ENCODE measurements around the gene HLA-DQB1. TPM values are rescaled to one million over a fixed set of nuclear protein-coding genes. Genes with fewer than 3 reads are reported as not detected.
A peak's percentile ranks its signal among the peaks of the same experiment; 100 is the strongest.

The HLA-DQB1 gene
- total and polyA plus RNA-seq, 2 of the 13 experiments (the other 11 are each of a cell fraction or from before 2014, with no cell fraction given), result not detected

DNA sequence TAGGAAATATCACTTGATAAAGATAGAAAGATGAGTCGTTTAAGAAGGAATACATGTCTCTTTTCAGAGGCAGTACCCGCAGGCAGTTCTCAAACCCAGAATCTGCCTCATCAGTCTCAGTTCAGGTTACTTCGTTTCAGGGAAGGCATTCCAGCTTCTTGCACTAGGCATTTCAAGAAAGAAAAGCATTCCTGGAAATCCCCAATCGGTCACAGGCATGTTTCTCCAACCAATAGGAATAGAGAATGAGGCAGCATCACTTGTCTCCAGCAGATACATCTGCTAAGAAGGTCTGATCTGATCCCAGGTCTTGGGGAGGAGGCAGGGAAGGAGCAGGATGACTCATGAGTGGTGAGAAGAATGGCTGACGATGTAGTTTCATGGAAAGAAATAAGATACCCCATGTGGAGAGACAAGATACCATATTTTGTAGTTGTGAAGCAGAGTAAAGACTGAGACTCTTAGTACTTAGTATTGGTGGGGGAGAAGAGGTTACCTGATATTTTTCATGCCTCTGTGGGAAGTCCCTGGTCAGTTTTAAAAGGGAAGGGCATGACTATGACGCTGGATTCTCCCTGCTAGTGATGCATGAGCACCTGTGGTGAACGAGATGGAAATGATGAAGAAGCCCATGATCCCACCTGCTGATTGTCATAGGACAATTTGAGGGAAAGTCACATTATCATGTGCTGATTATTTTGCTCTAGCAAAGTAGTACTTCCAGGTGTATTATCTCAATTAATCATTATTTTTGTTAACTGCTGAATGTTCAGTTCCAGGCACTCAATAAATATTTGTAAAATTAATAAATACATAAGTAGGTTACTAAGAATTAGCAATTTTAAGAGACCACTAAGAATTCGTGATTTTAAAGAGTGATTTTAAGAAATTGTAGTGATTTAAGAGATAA is 56.5 kb downstream of the HLA-DQB1 start (continued):
- TF ChIP-seq, protein P1, sequence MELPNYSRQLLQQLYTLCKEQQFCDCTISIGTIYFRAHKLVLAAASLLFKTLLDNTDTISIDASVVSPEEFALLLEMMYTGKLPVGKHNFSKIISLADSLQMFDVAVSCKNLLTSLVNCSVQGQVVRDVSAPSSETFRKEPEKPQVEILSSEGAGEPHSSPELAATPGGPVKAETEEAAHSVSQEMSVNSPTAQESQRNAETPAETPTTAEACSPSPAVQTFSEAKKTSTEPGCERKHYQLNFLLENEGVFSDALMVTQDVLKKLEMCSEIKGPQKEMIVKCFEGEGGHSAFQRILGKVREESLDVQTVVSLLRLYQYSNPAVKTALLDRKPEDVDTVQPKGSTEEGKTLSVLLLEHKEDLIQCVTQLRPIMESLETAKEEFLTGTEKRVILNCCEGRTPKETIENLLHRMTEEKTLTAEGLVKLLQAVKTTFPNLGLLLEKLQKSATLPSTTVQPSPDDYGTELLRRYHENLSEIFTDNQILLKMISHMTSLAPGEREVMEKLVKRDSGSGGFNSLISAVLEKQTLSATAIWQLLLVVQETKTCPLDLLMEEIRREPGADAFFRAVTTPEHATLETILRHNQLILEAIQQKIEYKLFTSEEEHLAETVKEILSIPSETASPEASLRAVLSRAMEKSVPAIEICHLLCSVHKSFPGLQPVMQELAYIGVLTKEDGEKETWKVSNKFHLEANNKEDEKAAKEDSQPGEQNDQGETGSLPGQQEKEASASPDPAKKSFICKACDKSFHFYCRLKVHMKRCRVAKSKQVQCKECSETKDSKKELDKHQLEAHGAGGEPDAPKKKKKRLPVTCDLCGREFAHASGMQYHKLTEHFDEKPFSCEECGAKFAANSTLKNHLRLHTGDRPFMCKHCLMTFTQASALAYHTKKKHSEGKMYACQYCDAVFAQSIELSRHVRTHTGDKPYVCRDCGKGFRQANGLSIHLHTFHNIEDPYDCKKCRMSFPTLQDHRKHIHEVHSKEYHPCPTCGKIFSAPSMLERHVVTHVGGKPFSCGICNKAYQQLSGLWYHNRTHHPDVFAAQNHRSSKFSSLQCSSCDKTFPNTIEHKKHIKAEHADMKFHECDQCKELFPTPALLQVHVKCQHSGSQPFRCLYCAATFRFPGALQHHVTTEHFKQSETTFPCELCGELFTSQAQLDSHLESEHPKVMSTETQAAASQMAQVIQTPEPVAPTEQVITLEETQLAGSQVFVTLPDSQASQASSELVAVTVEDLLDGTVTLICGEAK (IDR thresholded peaks at IDR 0.05), result no peak
- TF ChIP-seq, protein P1 (CRISPR knock-in tag; IDR thresholded peaks at IDR 0.05), result no peak
- no peak for TF ChIP-seq CREB1 (IDR thresholded peaks at IDR 0.05)
- peak; percentile 89 for TF ChIP-seq CREB1 (CRISPR knock-in tag; IDR thresholded peaks at IDR 0.05)
- TF ChIP-seq ZNF713 (CRISPR knock-in tag; IDR thresholded peaks at IDR 0.05), result no peak
- no peak for TF ChIP-seq PAF1 (CRISPR knock-in tag; IDR thresholded peaks at IDR 0.05)
- peak; percentile 99 for TF ChIP-seq RFXANK (CRISPR knock-in tag; IDR thresholded peaks at IDR 0.05)
- TF ChIP-seq, protein P2, sequence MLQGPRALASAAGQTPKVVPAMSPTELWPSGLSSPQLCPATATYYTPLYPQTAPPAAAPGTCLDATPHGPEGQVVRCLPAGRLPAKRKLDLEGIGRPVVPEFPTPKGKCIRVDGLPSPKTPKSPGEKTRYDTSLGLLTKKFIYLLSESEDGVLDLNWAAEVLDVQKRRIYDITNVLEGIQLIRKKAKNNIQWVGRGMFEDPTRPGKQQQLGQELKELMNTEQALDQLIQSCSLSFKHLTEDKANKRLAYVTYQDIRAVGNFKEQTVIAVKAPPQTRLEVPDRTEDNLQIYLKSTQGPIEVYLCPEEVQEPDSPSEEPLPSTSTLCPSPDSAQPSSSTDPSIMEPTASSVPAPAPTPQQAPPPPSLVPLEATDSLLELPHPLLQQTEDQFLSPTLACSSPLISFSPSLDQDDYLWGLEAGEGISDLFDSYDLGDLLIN (CRISPR knock-in tag; IDR thresholded peaks at IDR 0.05; ENCODE audit: borderline replicate concordance), result no peak
- TF ChIP-seq, protein P3, sequence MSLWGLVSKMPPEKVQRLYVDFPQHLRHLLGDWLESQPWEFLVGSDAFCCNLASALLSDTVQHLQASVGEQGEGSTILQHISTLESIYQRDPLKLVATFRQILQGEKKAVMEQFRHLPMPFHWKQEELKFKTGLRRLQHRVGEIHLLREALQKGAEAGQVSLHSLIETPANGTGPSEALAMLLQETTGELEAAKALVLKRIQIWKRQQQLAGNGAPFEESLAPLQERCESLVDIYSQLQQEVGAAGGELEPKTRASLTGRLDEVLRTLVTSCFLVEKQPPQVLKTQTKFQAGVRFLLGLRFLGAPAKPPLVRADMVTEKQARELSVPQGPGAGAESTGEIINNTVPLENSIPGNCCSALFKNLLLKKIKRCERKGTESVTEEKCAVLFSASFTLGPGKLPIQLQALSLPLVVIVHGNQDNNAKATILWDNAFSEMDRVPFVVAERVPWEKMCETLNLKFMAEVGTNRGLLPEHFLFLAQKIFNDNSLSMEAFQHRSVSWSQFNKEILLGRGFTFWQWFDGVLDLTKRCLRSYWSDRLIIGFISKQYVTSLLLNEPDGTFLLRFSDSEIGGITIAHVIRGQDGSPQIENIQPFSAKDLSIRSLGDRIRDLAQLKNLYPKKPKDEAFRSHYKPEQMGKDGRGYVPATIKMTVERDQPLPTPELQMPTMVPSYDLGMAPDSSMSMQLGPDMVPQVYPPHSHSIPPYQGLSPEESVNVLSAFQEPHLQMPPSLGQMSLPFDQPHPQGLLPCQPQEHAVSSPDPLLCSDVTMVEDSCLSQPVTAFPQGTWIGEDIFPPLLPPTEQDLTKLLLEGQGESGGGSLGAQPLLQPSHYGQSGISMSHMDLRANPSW (CRISPR knock-in tag; IDR thresholded peaks at IDR 0.05; ENCODE audit: borderline replicate concordance), result no peak
- no peak for TF ChIP-seq RXRA (CRISPR knock-in tag; IDR thresholded peaks at IDR 0.05)
- no peak for TF ChIP-seq NCOR1 (IDR thresholded peaks at IDR 0.05; ENCODE audit: borderline replicate concordance, low read length)
- TF ChIP-seq ZNF777 (CRISPR knock-in tag; IDR thresholded peaks at IDR 0.05), result no peak
- 0 out of 2 replicates have a peak, but pooled peaks have one; percentile 22 for TF ChIP-seq FOSL2 (CRISPR knock-in tag; IDR thresholded peaks at IDR 0.05)
- TF ChIP-seq ZNF619 (CRISPR knock-in tag; IDR thresholded peaks at IDR 0.05), result no peak
- no peak for TF ChIP-seq ZNF350 (CRISPR knock-in tag; IDR thresholded peaks at IDR 0.05; ENCODE audit: borderline replicate concordance, low read depth)
- no peak for TF ChIP-seq MAFG (CRISPR knock-in tag; IDR thresholded peaks at IDR 0.05)

All from HepG2 (cell line).